Measurements from ENCODE around the gene NLGN1. TPM values are rescaled to one million over a fixed set of nuclear protein-coding genes. Genes with fewer than 3 reads are reported as not detected.

The NLGN1 gene
- total RNA-seq, 1 experiment from 2014 or later, result 5.2 TPM

DNA sequence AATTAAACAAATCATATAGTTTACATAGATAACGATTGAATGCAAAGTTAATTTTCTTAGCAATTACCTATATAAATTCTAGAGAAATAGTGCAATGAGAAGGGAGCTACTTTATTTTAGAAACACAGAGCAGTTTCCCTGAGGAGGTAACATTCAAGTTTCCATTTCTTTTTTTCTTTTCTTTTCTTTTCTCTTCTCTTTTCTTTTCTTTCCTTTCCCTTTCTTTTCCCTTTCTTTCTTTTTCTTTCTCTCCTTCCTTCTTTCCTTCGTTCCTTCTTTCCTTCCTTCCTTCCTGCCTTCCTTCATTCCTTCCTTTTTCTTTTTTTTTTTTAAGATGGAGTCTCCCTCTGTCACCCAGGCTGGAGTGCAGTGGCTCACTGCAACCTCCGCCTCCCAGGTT, 417.3 kb downstream of the NLGN1 start:
- Histone ChIP-seq H2BK5ac (ENCODE audit: insufficient read length, low read length) (no peak overlapping the region), H2BK15ac (ENCODE audit: low read depth, low read length) (no peak overlapping the region), H3K23me2 (ENCODE audit: insufficient read length, low read depth, low read length, poor library complexity, severe bottlenecking) (no peaks in the 10 kb centered on the region), H4K20me1 (ENCODE audit: control insufficient read depth, insufficient read depth, insufficient read length) (no peaks in the 10 kb centered on the region), H3K9ac (ENCODE audit: extremely low read depth, insufficient read length, low read length) (no peak overlapping the region), H3T11ph (ENCODE audit: low read length) (no peak overlapping the region), H3K79me2 (ENCODE audit: insufficient read depth, low read length) (no peaks in the 10 kb centered on the region), H4K91ac (ENCODE audit: insufficient read length, low read depth, low read length) (no peak overlapping the region), H3K4ac (ENCODE audit: low read depth, low read length) (no peak overlapping the region), H3K56ac (ENCODE audit: insufficient read length, low read depth, low read length) (no peak overlapping the region), H2AFZ (ENCODE audit: low read length) (no peak overlapping the region), H3K9me3 (ENCODE audit: control insufficient read depth, low read depth, low read length) (no peaks in the 10 kb centered on the region), H4K5ac (ENCODE audit: insufficient read length, low read depth, low read length) (no peak overlapping the region), H3K4me2 (ENCODE audit: insufficient read depth, insufficient read length, low read length) (no peak overlapping the region), H3K14ac (ENCODE audit: insufficient read depth, low read length) (no peak overlapping the region), H3K27me3 (ENCODE audit: insufficient read depth, low read length) (no peaks in the 10 kb centered on the region), H3K79me1 (ENCODE audit: insufficient read depth, low read depth, low read length, poor library complexity, severe bottlenecking) (no peaks in the 10 kb centered on the region), H4K8ac (replicated peaks; ENCODE audit: insufficient read length, low read depth, low read length) (no peak overlapping the region), H3K4me1 (ENCODE audit: insufficient read depth, low read length) (peaks cover 5% of the 10 kb centered on the region), H2AK5ac (ENCODE audit: insufficient read length, low read length) (no peak overlapping the region), H3K23ac (ENCODE audit: insufficient read length, low read depth, low read length) (no peak overlapping the region), H2BK20ac (ENCODE audit: low read depth, low read length, poor library complexity, severe bottlenecking) (no peak overlapping the region), H2BK12ac (ENCODE audit: insufficient read length, low read depth, low read length) (no peak overlapping the region), H3K18ac (ENCODE audit: insufficient read length, low read depth, low read length) (no peak overlapping the region), H2BK120ac (ENCODE audit: low read depth, low read length, poor library complexity, severe bottlenecking) (no peak overlapping the region), H3K27ac (ENCODE audit: insufficient read length, low read depth, low read length) (no peak overlapping the region)
- TF ChIP-seq, protein P1, sequence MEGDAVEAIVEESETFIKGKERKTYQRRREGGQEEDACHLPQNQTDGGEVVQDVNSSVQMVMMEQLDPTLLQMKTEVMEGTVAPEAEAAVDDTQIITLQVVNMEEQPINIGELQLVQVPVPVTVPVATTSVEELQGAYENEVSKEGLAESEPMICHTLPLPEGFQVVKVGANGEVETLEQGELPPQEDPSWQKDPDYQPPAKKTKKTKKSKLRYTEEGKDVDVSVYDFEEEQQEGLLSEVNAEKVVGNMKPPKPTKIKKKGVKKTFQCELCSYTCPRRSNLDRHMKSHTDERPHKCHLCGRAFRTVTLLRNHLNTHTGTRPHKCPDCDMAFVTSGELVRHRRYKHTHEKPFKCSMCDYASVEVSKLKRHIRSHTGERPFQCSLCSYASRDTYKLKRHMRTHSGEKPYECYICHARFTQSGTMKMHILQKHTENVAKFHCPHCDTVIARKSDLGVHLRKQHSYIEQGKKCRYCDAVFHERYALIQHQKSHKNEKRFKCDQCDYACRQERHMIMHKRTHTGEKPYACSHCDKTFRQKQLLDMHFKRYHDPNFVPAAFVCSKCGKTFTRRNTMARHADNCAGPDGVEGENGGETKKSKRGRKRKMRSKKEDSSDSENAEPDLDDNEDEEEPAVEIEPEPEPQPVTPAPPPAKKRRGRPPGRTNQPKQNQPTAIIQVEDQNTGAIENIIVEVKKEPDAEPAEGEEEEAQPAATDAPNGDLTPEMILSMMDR (conservative IDR thresholded peaks at IDR 0.05), result no peak
- Mint-ChIP-seq H3K4me3 (no peak overlapping the region), H3K27me3 (ENCODE audit: low read depth) (no peaks in the 10 kb centered on the region), H3K36me3 (ENCODE audit: insufficient read depth in 1 of 3, low read depth in 3 of 3) (no peaks in the 10 kb centered on the region; a peak in 2 of 7 replicates), H3K4me1 (peaks cover 31 to 32% of the 10 kb centered on the region in 2 experiments), H3K27ac (no peak overlapping the region), H3K9me3 (no peaks in the 10 kb centered on the region)
- WGBS (ENCODE audit: extremely low coverage, insufficient read length, low lambda C conversion rate), result no CpG with 5 or more reads among the region's 3 CpGs
- DNase-seq, result no peak

Measured in H9 (cell line).